K562 (cell line): ENCODE data around the gene ECHDC1.

ENCODE experiments used
- BHLHE40 ChIP-seq: IDR thresholded peaks from 2 replicates; pipeline ENCODE4 v1.6.1; 2011; ENCODE audit warnings: low read length, improper control_type of control experiment
- E2F4 ChIP-seq: sonication (generic); formaldehyde crosslinking; IDR thresholded peaks from 2 replicates; pipeline ENCODE4 v1.8.0; 2022; ENCODE audit warnings: mild to moderate bottlenecking, low read depth, missing genetic modification reagents
- EZH2 ChIP-seq: IDR thresholded peaks from 2 replicates; pipeline ENCODE4 v1.6.1; 2012; ENCODE audit warnings: low read depth, mild to moderate bottlenecking, inconsistent platforms, low read length, borderline replicate concordance
- HDAC6 ChIP-seq: IDR thresholded peaks from 2 replicates; pipeline ENCODE4 v1.6.1; 2012; ENCODE audit warnings: low read depth, mild to moderate bottlenecking, control low read depth, inconsistent platforms, low read length, moderate library complexity
- HES1 ChIP-seq: fragments of 450-650 bp; IDR thresholded peaks from 2 replicates; pipeline ENCODE4 v1.6.1; 2016; ENCODE audit warnings: low read depth, mild to moderate bottlenecking, moderate library complexity
- KLF13 ChIP-seq: fragments of 450-650 bp; IDR thresholded peaks from 2 replicates; pipeline ENCODE4 v1.6.1; 2016; ENCODE audit warnings: missing genetic modification characterization, low read depth, mild to moderate bottlenecking, missing compliant biosample characterization, moderate library complexity, borderline replicate concordance
- PRDM10 ChIP-seq: fragments of 450-650 bp; IDR thresholded peaks from 2 replicates; pipeline ENCODE4 v1.6.1; 2018; ENCODE audit not compliant: partially characterized antibody
- PTBP1 ChIP-seq: fragments of 200-400 bp; formaldehyde crosslinking; IDR thresholded peaks from 2 replicates; pipeline ENCODE4 v1.6.1; 2017; ENCODE audit warnings: low read depth, low read length
- SNIP1 ChIP-seq: fragments of 450-650 bp; IDR thresholded peaks from 2 replicates; pipeline ENCODE4 v1.7.1; 2017; ENCODE audit warnings: low read depth, mild to moderate bottlenecking
- ZNF224 ChIP-seq: sonication (generic); formaldehyde crosslinking; IDR thresholded peaks from 2 replicates; pipeline ENCODE4 v1.8.0; 2022; ENCODE audit warnings: mild to moderate bottlenecking, missing genetic modification reagents

GRCh38 chr6:127299522-127300240 lies 43.7 kb downstream of the ECHDC1 start:
- TF ChIP-seq SNIP1 = no peak
- TF ChIP-seq BHLHE40 = no peak
- TF ChIP-seq ZNF224 (CRISPR knock-in tag) = no peak
- no peak for TF ChIP-seq HDAC6
- TF ChIP-seq PRDM10 = no peak
- no peak for TF ChIP-seq KLF13 (tag)
- TF ChIP-seq HES1 = no peak
- no peak for TF ChIP-seq PTBP1
- no peak for TF ChIP-seq E2F4 (CRISPR knock-in tag)
- no peak for TF ChIP-seq EZH2
